HG03439 (cell line): ENCODE measurements around the gene MATR3.
"Not testable (repeated sequence)": the region's sequence is repeated elsewhere in the genome, so short reads cannot be mapped to it uniquely, and the experiment has no call there.

Experiments used
- ATAC-seq: cut with Tn5 transposase; IDR thresholded peaks from one replicate; pipeline ENCODE4 v1.9.1; 2021; ENCODE audit warnings: mild to moderate bottlenecking, moderate library complexity; ENCODE audit not compliant: unreplicated experiment

MATR3 gene

DNA sequence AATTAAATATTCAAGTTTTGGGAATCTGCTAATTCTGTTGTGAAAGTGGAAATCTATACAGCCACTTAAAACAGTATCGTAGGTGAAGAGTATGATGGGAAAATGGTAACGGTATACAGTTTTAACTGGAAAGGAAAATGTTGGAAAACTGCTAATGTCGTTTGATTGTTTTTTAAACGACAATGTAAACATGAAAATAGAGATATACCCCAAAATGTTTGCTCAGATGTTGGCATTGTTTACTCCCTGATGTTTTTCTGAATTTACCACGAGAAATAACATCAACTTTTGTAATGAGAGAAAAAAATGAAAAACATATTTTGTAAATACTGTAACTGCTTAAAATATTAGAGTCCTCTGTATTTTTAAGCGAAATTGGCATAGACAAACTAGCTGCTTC is 2.7 kb downstream of the MATR3 start:
- no peak for ATAC-seq

DNA sequence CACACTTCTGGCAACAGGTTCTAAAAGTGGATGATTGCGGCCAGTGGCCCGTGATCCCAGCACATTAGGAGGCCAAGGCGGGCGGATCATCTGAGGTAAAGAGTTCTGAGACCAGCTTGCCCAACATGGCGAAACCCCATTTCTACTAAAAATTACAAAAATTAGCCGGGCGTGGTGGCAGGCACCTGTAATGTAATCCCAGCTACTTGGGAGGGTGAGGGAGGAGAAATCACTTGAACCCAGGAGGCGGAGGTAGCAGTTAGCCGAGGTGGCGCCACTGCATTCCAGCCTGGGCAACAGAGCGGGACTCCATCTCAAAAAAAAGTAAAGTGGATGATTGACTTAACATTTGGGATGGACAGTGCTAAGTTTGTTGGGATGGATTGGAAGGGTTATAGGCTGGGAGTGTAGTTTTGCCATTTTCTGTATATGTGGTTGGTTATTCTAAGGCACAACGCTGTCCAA is 3.4 kb downstream of the MATR3 start:
- ATAC-seq, result no peak

DNA sequence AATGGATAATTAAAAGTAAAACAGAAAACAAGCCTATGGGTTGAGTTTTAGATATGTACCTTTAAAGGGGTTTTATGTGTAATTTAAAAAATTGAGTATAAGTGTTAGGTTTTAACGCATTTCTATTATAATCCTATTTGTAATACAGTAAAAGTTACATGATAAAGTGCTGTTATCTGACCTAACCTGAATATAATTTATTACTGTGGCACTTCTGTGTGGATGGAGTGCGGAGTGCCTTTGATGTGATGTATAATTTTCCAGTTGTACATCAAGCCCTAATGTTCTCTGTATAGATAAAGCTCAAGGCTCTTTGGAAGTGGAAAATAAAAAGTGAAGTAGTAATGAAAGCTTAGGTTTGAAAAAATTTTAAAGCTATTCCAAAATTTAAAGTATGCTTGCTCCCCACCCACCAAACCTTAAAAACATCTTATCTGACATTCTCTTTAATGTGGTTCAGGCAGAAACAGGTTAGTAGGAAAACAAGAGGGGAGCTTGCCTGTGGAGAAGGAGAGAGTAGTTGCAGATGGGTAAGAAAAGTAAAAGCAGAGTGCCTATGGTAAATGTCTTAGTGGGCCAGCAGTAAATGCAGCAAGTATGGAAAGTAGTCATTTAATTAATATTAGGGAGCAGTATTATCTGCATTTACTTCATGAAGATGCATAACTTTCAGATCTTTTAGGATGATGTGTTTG is 4.0 kb downstream of the MATR3 start:
- ATAC-seq, result no peak

DNA sequence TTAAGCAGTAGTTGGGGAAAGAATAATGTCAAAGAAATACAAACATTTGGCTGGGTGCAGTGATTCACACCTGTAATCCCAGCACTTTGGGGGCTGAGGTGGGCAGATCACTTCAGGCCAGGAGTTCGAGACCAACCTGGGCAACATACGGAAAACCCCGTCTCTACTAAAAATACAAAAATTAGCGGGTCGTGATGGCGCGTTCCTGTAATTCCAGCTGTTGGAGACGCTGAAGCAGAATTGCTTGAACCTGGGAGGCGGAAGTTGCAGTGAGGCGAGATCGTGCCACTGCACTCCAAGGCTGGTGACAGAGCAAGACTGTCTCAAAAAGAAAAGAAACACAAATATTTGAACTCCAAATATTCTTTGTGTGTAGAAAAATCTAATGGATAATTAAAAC is 4.7 kb downstream of the MATR3 start:
- no peak for ATAC-seq

DNA sequence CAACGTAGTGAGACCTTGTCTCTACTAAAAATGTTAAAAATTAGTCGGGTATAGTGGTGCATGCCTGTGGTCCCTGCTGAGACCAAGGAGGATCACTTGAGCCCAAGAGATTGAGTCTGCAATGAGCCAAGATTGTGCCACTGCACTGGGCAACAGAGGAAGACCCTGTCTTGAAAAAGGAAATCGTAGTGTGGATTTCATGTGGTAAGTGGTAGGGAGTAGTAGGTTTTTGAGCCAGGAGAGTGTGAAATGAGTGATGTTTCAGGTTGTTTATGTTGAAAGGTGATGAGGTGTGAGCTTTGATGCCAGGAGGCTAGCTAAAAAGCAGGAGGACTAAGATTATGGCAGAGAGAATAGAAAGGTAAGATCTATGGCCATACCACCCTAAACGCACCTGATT is 5.9 kb downstream of the MATR3 start:
- no peak for ATAC-seq

DNA sequence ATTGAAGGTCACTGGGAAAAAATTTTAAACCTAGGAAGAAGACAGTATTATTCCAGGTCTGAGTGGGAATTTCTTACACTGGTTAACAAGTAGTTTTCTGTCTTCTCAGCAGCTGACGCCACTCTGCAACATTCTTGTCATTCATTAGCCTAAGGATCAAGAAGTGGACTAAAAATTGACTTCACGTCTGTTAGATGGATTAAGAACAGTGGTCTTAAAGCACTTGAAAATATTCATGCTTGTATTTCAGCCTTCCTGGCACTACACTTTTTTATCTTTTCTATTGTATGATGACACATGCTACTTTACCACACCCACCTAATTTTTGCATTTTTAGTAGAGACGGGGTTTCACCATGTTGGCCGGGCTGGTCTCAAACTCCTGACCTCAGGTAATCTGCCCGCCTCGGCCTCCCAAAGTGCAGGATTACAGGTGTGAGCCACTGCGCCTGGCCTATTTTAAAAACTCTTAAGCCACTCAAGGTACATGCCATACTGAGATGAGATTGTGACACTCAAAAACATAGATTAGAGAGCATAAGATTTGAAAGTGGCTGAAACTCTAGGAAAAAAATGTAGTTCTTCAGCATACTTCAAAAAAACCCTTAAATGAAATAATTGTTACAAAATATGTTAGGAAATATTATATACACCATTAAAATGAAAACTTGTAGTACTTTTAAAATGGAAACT is 8.4 kb downstream of the MATR3 start:
- no peak for ATAC-seq

DNA sequence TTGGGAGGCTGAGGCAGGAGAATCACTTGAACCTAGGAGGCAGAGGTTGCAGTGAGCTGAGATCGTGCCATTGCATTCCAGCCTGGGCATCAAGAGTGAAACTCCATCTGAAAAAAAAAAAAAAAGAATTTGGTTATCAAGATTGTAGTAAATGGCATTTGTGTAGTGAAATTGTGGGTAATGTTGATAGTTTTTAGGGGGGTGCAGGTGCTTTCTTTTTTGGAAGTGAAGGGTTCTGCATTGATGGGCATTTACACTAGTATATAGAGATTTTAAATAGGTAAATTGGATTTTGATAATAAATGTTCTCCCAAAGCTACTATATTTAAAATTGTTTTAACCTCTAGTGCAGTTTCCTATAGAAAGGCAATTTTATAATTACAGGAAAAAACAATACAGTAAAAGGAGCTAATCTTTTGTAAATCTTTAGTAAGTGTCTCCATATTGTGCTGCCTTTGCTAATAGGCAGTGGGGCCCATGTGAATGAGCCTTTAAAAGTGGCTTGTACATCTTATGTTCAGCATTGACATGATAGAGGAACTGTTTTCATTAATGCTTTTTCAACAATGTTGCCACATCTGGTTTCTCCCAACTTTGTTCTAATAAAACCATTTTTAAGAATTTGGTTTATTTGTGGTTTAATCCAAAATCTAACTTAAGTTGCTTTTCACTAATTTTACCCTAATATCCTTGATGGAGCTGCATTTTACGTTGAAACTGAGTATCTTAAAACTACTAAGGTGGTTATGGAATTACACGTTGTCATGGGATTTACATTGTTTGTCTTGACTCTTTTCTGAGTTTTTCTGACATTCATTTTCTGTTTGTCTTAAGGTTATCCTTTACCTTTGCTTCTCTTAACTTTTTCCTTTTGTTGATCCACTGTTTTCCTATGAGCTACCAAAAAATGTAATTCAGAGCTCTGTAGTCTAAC is 11.1 kb downstream of the MATR3 start:
- ATAC-seq, result no peak

DNA sequence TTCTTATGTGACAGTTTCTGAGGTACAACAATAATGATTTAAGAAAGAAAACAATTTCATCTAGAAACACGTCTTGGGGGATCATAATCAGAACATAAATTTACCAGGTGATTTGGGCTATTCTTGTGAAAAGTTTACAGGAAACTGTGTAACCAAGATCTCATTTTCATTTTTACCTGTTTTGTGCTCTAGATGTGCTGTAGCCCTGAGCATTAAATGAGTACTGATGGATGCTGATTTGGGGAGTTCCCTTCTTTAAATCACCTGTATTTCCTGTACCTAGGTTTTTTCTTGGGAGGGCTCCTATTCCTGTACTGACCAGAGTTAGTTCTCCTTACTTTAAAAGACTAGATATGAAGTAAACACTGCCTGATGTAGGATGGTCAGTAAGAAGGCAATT is 12.7 kb downstream of the MATR3 start:
- no peak for ATAC-seq

DNA sequence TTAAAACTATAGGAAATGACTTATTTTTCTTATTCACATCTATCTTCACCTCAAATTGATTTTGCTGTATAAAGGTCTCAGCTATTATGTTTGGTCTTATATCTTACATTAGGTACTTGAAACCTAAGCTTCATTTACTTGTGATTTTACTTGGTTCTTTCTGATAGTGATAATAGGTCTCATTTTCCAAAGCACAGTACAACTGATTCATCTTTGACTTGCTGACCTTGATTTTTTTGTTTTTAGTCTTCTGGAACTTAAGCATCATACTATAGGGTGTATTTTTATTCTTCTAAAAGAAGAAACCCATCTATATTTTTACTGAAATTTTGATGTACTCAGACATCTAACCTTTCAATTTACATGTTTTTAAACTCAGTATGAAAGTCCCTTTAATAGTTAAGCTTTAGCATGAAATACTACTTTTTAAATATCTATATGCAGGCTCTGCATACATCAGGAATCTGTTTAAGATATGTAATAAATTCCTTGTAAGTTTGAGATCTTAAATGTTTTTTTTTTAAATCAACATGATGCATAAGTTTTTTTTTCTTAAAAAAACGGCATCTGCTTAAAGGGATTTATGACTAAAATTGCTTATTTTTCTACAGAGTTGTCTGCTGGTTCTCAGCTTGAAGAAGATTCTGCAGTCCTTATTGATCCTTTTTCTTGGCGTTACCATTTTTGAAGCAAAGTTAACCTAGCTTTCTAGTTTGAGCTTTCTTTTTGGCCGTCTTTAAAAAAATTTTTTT is 13.3 kb downstream of the MATR3 start:
- no peak for ATAC-seq

DNA sequence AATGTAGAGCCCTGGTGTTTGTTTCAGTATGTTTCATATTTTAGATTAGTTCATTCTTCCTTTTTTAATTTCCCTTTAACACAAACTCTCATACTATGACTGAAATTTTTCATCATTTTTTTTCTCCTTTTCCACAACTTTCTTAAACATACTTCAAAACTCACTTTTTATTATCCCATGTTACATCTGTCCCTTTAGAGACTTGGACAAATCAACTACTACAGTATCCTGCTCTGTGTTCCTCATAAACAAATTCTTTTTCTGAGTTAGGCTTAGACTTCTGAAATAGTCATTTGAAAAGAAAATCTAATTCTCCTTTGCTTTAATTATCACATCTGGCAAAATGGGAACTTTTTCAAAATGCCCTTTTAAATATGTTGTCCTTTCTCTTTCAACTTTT is 15.3 kb downstream of the MATR3 start:
- ATAC-seq, result no peak

DNA sequence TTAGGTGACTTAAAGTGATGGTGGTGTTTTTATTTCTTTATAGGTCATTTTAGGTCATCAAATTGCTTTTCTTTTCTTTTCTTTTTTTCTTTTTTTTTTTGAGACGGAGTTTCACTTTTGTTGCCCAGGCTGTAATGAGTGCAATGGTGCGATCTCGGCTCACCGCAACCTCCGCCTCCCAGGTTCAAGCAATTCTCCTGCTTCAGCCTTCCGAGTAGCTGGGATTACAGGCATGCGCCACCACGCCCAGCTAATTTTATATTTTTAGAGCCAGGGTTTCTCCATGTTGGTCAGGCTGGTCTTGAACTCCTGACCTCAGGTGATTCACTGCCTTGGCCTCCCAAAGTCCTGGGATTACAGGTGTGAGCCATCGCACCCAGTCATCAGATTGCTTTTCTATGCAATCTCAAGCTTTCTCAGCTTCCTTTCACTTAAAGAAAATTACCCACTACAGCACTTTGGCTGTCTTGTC is 17.2 kb downstream of the MATR3 start:
- not testable (repeated sequence) for ATAC-seq

DNA sequence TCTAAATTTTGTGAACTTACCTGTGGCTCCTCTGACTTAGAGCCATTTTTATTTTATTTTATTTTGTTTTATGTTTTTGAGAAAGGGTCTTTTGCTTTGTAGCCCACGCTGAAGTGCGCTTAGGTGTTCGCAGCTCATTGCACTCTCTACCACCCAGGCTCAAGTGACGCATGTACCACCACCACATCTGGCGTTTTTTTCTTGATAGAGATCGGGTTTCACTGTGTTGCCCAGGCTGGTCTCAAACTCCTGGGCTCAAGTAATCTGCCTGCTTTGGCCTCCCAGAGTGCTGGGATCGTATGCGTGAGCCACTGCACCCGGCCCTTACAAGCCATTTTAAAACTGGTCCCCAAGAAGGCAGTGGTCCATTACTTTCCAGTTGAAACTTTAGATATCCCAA is 18.5 kb downstream of the MATR3 start:
- ATAC-seq, result no peak

DNA sequence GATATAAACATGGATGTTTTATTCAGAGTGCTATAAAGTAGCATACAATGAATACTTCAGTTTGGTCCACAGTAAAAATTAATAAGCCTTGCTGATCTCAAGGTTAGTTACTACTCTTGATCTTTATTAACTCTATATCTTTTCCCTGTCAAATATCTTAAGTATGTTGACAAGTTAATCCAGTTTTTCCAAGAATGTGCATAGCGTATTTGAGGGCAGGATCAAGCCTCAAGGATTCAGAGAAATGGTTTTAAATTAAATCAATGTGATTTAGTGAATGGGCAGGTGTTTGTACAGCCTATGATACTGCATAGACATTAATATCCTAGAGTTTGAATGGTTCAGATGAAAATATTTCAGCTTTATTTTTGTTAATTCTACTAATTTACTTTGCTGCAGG is 20.7 kb downstream of the MATR3 start:
- no peak for ATAC-seq

DNA sequence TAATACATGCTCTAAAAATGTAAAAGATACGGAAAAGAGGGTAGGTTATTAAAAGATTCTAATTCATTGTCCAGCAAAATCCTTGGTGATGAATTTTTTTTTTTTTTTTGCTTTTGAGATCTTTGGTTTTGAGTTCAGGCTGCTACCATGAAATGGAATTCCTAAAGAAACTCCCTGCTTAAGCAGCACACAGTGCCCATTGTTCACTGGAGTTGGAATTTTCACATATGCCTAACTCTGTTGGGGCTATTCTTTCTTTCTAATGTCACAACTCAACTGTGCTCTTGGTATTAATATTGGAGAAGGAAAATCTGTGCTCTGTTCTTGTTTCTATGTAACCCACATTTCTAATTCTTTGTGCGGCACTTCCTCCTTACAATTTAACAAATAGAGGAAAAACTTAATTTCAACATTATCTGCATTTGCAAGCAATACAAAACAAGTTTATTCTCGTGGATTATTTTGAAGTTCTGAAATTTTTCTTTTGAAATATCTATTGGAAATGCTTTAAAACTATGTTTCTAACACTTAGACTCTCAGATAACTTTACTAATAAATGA is 21.6 kb downstream of the MATR3 start:
- ATAC-seq, result no peak

DNA sequence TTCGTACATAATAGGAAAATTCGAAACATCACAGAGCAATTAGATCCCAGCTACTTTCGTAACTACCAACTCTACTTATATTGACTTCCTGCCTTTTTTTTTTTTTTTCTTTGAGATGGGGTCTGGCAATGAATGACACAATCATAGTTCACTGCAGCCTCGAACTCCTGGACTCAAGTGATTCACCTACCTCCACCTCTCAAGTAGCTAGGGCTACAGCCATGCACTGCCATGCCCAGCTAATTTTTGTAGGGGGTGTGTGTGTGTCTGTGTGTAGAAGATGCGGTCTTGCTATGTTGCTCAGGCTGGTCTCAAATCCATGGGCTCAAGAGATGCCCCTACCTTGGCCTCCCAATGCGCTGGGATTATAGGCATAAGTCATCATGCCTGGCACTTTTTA is 42.3 kb downstream of the MATR3 start:
- no peak for ATAC-seq

DNA sequence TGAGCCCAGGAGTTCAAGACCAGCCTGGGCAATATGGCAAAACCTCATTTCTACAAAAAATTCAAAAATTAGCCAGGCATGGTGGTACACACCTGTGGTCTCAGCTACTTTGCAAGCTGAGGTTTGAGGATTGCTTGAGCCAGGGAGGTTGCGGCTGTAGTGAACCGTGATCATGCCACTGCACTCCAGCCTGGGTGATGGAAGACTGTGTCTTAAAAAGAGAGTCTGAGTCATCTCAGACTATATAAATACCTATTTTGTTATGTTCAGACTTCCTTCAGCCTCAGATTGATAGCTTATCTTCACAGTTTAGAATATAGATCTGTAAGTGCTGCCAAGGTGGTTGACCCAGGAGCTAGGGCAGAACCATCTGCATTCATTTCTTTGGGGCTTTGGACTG is 46.5 kb downstream of the MATR3 start:
- no peak for ATAC-seq

DNA sequence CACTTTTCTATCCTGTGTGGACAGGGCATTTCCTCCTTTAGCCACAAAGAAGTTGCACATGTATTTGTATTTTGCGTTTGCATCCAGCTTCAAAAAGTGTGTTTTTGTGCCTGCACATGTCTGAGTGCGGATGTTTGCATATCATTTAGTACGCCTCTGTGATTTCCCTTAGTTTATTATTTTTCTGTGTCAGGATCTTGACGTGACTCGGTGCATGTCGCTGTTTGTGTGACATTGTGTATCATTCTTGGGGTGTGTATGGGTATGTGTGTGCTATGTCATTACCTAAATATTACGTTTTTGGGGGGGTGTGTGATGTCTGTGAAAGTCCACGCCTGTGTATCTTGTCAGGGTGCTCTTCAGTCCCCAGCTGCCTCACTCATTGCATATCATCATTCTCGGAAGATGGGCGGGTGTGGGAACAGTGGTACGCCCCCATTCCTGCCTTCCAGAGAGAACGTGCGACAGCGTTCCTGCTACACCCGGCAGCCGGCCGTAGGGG is 47.7 kb downstream of the MATR3 start:
- ATAC-seq, result no peak

DNA sequence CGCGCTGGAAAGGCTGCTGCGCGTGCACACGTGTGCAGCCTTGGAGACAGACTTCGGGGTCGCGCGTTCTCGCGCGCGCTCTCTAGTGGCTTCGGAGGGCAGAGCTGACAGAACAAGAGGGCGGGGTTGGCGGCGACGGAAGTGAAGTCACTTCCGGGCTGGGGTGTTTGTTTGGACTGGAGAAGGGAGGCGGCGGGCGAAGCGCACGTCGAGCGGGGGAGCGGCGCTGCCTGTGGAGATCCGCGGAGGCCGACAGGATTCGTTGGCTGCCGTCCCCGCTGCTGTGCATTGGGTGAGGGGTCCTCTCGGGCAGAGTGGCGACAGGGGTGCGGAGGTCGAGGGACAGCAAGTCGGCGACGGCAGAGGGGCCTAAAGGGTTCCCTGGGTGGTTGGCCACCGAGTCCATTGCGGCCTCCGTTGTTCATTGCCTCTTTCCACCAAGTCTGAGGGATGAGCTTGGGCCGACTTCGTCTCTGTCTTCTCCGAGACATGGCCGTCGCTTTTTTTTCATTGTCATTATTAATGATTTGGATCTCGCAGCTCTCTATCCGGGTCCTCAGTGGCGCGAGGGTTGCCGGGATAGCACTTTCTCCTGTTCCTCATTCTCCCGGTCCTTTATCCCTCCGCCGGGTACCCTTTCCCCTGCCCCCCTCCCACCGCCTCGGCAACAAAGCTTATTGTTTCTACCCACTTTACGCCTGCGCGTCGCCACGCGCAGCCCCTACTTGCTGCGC is 48.3 kb downstream of the MATR3 start, which contains the start of gene PAIP2:
TSS of gene PAIP2 (plus strand) at position 166 of the 734 bp plus-strand sequence. CDS start 21,931 bp downstream, outside the sequence.
- ATAC-seq, result peak; percentile 96

DNA sequence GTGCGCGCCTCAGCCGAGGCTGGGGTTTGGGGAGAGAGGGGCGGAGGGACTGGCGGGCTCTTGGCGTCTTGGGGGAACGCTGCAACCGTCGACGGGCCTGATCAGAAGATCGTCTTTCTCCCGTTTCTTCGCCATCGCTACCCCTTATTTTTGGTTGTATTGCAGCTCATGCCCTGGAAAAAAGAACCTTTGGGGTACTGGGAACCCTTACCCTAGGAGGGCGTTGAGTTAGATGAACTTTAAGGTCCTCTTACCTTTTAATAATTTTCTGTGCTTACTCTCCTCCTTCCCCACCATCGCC is 48.8 kb downstream of the MATR3 start:
- peak; percentile 34 for ATAC-seq

DNA sequence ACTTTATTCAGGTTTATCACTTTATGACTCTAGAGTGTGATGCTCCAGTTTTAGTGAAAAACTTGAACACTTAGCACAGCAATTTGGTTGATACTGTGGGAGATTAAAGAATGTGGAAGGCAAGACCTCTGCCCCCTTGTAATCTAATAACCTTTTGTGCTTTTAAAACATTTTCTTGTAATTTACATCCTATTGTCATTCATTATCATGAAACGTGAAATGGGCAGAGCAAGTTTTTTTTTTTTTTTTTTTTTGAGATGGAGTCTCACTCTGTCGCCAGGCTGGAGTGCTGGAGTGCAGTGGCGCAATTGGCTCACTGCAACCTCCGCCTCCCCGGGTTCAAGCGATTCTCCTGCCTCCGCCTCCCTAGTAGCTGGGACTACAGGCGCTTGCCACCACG is 49.9 kb downstream of the MATR3 start:
- ATAC-seq, result no peak
